Pulmonary artery endothelial cell (primary cell): ENCODE measurements around the gene RBFA. TPM values are rescaled to one million over a fixed set of nuclear protein-coding genes. Genes with fewer than 3 reads are reported as not detected.

Experiments used
- DNase-seq: peaks from one replicate; pipeline ENCODE4 v3.0.0-alpha.2; 2011; ENCODE audit warnings: low read depth, low spot score
- total RNA-seq: library from RNA; depleted of rRNA; stranded (reverse); fragments of >200 nt; gene quantifications from 2 replicates; pipeline ENCODE4 v1.2.3, GENCODE V29; 2014

Gene RBFA
- total RNA-seq, 1 donor from 2014 or later: 48.2 TPM

GRCh38 chr18:80070825-80071224, 36.6 kb downstream of the RBFA start:
- DNase-seq: no peak

DNA sequence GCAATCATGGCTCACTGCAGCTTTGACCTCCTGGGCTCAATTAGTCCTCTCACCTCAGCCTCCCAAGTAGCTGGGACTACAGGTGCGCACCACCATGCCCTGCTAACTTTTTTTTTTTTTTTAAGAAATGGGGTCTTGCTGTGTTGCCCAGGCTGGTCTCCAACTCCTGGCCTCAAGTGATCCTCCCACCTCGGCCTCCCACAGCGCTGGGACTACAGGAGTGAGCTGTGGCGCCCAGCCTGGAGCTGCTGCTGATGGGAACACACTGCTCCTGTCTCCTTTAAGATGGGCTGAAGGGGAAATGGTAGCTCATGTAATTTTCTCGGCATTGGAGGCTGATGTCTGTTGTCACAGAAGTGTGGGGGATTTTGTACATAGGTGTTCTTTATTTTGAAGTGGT, 39.9 kb downstream of the RBFA start:
- no peak for DNase-seq

DNA sequence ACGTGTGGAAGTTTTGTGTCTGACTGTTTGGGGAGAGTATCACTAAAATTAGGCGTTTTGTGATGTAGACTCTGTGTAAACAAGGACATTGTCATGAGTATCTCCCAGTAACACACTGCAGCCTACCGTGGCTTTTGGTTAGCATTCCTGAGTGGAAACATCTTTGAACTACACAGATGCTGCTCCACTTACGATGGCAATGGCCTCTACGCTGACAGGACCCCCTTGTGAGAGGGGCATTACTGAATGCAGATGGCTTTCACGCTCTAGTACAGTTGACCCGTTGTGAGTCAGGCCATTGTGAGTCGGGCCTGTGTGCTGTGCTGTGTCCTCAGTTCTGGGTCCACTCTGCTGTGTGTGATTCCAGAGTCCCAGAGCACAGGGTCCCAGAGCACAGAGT, 40.5 kb downstream of the RBFA start:
- DNase-seq: no peak

GRCh38 chr18:80075940-80076339, 41.7 kb downstream of the RBFA start:
- DNase-seq: no peak

DNA sequence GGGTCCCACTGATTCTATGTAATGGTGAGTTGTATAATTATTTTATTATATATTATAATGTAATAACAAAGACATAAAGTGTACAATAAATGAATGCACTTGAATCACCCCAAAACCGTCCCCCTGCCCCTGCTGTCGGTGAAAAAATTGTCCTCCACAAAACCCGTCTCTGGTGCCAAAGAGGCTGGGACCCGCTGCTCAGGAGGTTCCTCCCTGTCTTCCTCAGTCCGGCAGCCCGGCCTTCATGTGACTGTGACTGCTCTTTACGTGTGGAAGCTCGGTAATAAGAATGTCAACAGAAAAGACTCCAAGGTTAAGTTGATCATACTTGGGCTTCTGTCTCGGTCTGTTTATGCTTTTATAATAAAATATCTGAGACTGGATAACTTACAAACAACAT, 42.1 kb downstream of the RBFA start:
- no peak for DNase-seq

- DNase-seq: no peak
Observed at GRCh38 chr18:80077873-80078272, 43.6 kb downstream of the RBFA start.

Other genes with a start within 250 kb of the RBFA start
- not detected in 2 replicates for gene KCNG2, start 236.5 kb upstream of the RBFA start, total RNA-seq
- gene SLC66A2, start 82.8 kb upstream of the RBFA start, total RNA-seq: 47.2 and 47.6 TPM in 2 replicates
- 1.4 and 1.7 TPM in 2 replicates for gene HSBP1L1, start 69.8 kb upstream of the RBFA start, total RNA-seq
- gene TXNL4A, start 45.9 kb upstream of the RBFA start, total RNA-seq: 71.2 and 86.4 TPM in 2 replicates
- 17.3 and 17.7 TPM in 2 replicates for gene ADNP2, start 74.8 kb downstream of the RBFA start, total RNA-seq
- 0.56 and 0.99 TPM in 2 replicates for gene PARD6G, start 213.1 kb downstream of the RBFA start, total RNA-seq